ENCODE results near the gene RPS10. TPM values are rescaled to one million over a fixed set of nuclear protein-coding genes. Genes with fewer than 3 reads are reported as not detected.

Gene RPS10
- total RNA-seq, 6 experiments from 2014 or later = 355 to 727 (median 398) TPM

GRCh38 chr6:34447386-34447785 lies 21.5 kb upstream of the RPS10 start:
- Histone ChIP-seq H3K4me3 (no peak overlapping the region), H3K27me3 (no peaks in the 10 kb centered on the region), H3K27ac (no peak overlapping the region), H3K9me3 (no peaks in the 10 kb centered on the region), H3K36me3 (no peaks in the 10 kb centered on the region), H3K4me1 (no peaks in the 10 kb centered on the region)
- WGBS (ENCODE audit: insufficient coverage, low coverage, low lambda C conversion rate, missing lambda C conversion rate) = 73% methylated on average over 3 of the region's 7 CpGs
- no peak for DNase-seq
- no peak for TF ChIP-seq CTCF (IDR thresholded peaks at IDR 0.05)
- no peak for TF ChIP-seq POLR2A (IDR thresholded peaks at IDR 0.05)
- no peak for ATAC-seq
- intact Hi-C loops (cut with DNase I) = no loop called here

- ATAC-seq (no peak), DNase-seq (no peak)
- intact Hi-C loops (cut with DNase I) = no loop called here
- Histone ChIP-seq H3K27ac (no peak overlapping the region), H3K4me3 (no peak overlapping the region), H3K27me3 (no peaks in the 10 kb centered on the region), H3K4me1 (no peaks in the 10 kb centered on the region), H3K36me3 (no peaks in the 10 kb centered on the region), H3K9me3 (no peaks in the 10 kb centered on the region)
- 82% methylated on average over 4 of the region's 4 CpGs for WGBS (ENCODE audit: insufficient coverage, low coverage, low lambda C conversion rate, missing lambda C conversion rate)
- TF ChIP-seq CTCF (IDR thresholded peaks at IDR 0.05) (no peak), POLR2A (IDR thresholded peaks at IDR 0.05) (no peak)
Measured at GRCh38 chr6:34445313-34445860, 19.5 kb upstream of the RPS10 start.

- intact Hi-C loops (cut with DNase I) = no loop called here
- DNase-seq (no peak), ATAC-seq (no peak)
- 61% methylated on average over 5 of the region's 5 CpGs for WGBS (ENCODE audit: insufficient coverage, low coverage, low lambda C conversion rate, missing lambda C conversion rate)
- TF ChIP-seq POLR2A (IDR thresholded peaks at IDR 0.05) (no peak), CTCF (IDR thresholded peaks at IDR 0.05) (no peak)
- Histone ChIP-seq H3K4me1 (no peaks in the 10 kb centered on the region), H3K36me3 (no peaks in the 10 kb centered on the region), H3K27me3 (no peaks in the 10 kb centered on the region), H3K4me3 (no peak overlapping the region), H3K9me3 (no peaks in the 10 kb centered on the region), H3K27ac (no peak overlapping the region)
Measured at GRCh38 chr6:34441526-34441925, 15.7 kb upstream of the RPS10 start.

GRCh38 chr6:34439442-34439841 lies 13.6 kb upstream of the RPS10 start:
- Histone ChIP-seq H3K4me1 (no peaks in the 10 kb centered on the region), H3K9me3 (no peaks in the 10 kb centered on the region), H3K27me3 (no peaks in the 10 kb centered on the region), H3K36me3 (no peaks in the 10 kb centered on the region), H3K4me3 (no peak overlapping the region), H3K27ac (no peak overlapping the region)
- 78% methylated on average over 1 of the region's 3 CpGs for WGBS (ENCODE audit: insufficient coverage, low coverage, low lambda C conversion rate, missing lambda C conversion rate)
- no peak for DNase-seq
- ATAC-seq = no peak
- TF ChIP-seq CTCF (IDR thresholded peaks at IDR 0.05) = no peak
- no peak for TF ChIP-seq POLR2A (IDR thresholded peaks at IDR 0.05)
- intact Hi-C loops (cut with DNase I) = no loop called here

GRCh38 chr6:34438705-34439104 lies 12.8 kb upstream of the RPS10 start:
- ATAC-seq (no peak), DNase-seq (no peak)
- Histone ChIP-seq H3K4me1 (no peaks in the 10 kb centered on the region), H3K4me3 (no peak overlapping the region), H3K9me3 (no peaks in the 10 kb centered on the region), H3K36me3 (no peaks in the 10 kb centered on the region), H3K27ac (no peak overlapping the region), H3K27me3 (no peaks in the 10 kb centered on the region)
- TF ChIP-seq POLR2A (IDR thresholded peaks at IDR 0.05) = no peak
- TF ChIP-seq CTCF (IDR thresholded peaks at IDR 0.05) = no peak
- intact Hi-C loops (cut with DNase I) = no loop called here
- 61% methylated on average over 3 of the region's 4 CpGs for WGBS (ENCODE audit: insufficient coverage, low coverage, low lambda C conversion rate, missing lambda C conversion rate)
